H1 (cell line): ENCODE data around the gene DDX19B. TPM values are rescaled to one million over a fixed set of nuclear protein-coding genes. Genes with fewer than 3 reads are reported as not detected.
A peak's percentile ranks its signal among the peaks of the same experiment; 100 is the strongest.

Source experiments
- CTCF ChIA-PET: fragments of 300-600 bp; sonication (Branson Sonifier 250); formaldehyde crosslinking; loops from one replicate; lab custom pipeline; 2021; ENCODE audit not compliant: partially characterized antibody; lab: Charles Lee
- POLR2A ChIA-PET: fragments of 300-600 bp; sonication (Branson Sonifier 250); formaldehyde crosslinking; loops from one replicate; lab custom pipeline; 2021; ENCODE audit warnings: inconsistent platforms; ENCODE audit not compliant: partially characterized antibody; lab: Charles Lee
- DNase-seq, 2 experiments: peaks; one replicate each; pipeline versions ENCODE4 v3.0.0 to v3.0.0-alpha.2; 2010 to 2022; ENCODE audit warnings: low spot score in 2 of 2, low read depth in 1 of 2, mixed read lengths in 1 of 2
- FAIRE-seq: peaks from 2 replicates; lab custom pipeline; 2011; peaks lifted over from hg19 to GRCh38; lab: Jason Lieb, UNC
- H2AFZ ChIP-seq: 2 replicates; pipeline ENCODE4 v1.8.1; 2012; ENCODE audit warnings: low read length, inconsistent platforms
- H2AK5ac ChIP-seq: 2 replicates; pipeline ENCODE4 v1.6.1; 2013; ENCODE audit warnings: low read depth, low read length
- H2BK120ac ChIP-seq: replicated peaks from 2 replicates; pipeline ENCODE3; 2013; ENCODE audit warnings: low read depth, low read length, inconsistent platforms
- H2BK12ac ChIP-seq: 2 replicates; pipeline ENCODE4 v1.6.1; 2013; ENCODE audit warnings: low read depth, low read length
- H2BK15ac ChIP-seq: 2 replicates; pipeline ENCODE4 v1.6.1; 2013; ENCODE audit warnings: low read length
- H2BK20ac ChIP-seq: 2 replicates; pipeline ENCODE4 v1.6.1; 2013; ENCODE audit warnings: low read length
- H2BK5ac ChIP-seq: 2 replicates; pipeline ENCODE4 v1.6.1; 2013; ENCODE audit warnings: low read depth, low read length
- H3K14ac ChIP-seq: 2 replicates; pipeline ENCODE4 v1.6.1; 2013; ENCODE audit warnings: inconsistent platforms; ENCODE audit not compliant: insufficient read length
- H3K18ac ChIP-seq: 2 replicates; pipeline ENCODE4 v1.6.1; 2013; ENCODE audit warnings: low read length; ENCODE audit errors: extremely low read depth
- H3K23ac ChIP-seq: 2 replicates; pipeline ENCODE4 v1.6.1; 2013; ENCODE audit warnings: inconsistent platforms; ENCODE audit not compliant: insufficient read length
- H3K23me2 ChIP-seq: 2 replicates; pipeline ENCODE4 v1.6.1; 2013; ENCODE audit warnings: low read depth, low read length
- H3K27ac ChIP-seq: 2 replicates; pipeline ENCODE4 v1.6.1; 2011; ENCODE audit warnings: low read depth, low read length, inconsistent platforms
- H3K27me3 ChIP-seq, 4 experiments: replicated peaks in 1 of 4; 1 replicate in 1 of 4; 2 replicates in 3 of 4; pipeline versions ENCODE4 v1.6.1 to v1.8.1; 2011 to 2013; ENCODE audit warnings: low read length in 3 of 4, mild to moderate bottlenecking in 3 of 4, inconsistent platforms in 2 of 4, mixed read lengths in 2 of 4, moderate library complexity in 1 of 4; ENCODE audit not compliant: control insufficient read depth in 3 of 4, insufficient read depth in 3 of 4; ENCODE audit errors: extremely low read depth in 1 of 4
- H3K36me3 ChIP-seq, 4 experiments: 2 replicates each; pipeline versions ENCODE4 v1.6.1 to v1.8.1; 2011 to 2013; ENCODE audit warnings: mild to moderate bottlenecking in 4 of 4, low read length in 3 of 4, moderate library complexity in 2 of 4, control low read depth in 1 of 4, inconsistent platforms in 1 of 4; ENCODE audit not compliant: insufficient read depth in 4 of 4, control insufficient read depth in 2 of 4
- H3K4ac ChIP-seq: replicated peaks from 2 replicates; pipeline ENCODE3; 2013; ENCODE audit warnings: low read length, low read depth, mixed read lengths, inconsistent platforms; ENCODE audit not compliant: insufficient read length
- H3K4me1 ChIP-seq, 4 experiments: replicated peaks in 1 of 4; 1 replicate in 1 of 4; 2 replicates in 3 of 4; pipeline versions ENCODE4 v1.6.1 to v1.8.1; 2011 to 2013; ENCODE audit warnings: low read length in 3 of 4, inconsistent platforms in 2 of 4, mixed read lengths in 1 of 4; ENCODE audit not compliant: insufficient read depth in 4 of 4, control insufficient read depth in 3 of 4
- H3K4me2 ChIP-seq, 2 experiments: 2 replicates each; pipeline versions ENCODE4 v1.6.1 to v1.8.1; 2011 to 2013; ENCODE audit warnings: low read depth in 2 of 2, low read length in 2 of 2, control low read depth in 1 of 2, inconsistent platforms in 1 of 2, mild to moderate bottlenecking in 1 of 2; ENCODE audit not compliant: insufficient read depth in 1 of 2
- H3K4me3 ChIP-seq, 4 experiments: fragments of 200-600, 300-600 bp in 1 of 4; sonication (generic), shearing (Covaris generic), sonication (Bioruptor Twin) in 1 of 4; 2 replicates each; pipeline versions ENCODE4 v1.5.1 to v1.8.1; 2011 to 2016; ENCODE audit warnings: low read length in 4 of 4, low read depth in 3 of 4, control low read depth in 2 of 4, inconsistent platforms in 2 of 4, mild to moderate bottlenecking in 2 of 4, mixed read lengths in 1 of 4, moderate library complexity in 1 of 4; ENCODE audit not compliant: insufficient read depth in 2 of 4; ENCODE audit errors: extremely low read depth in 1 of 4
- H3K56ac ChIP-seq: replicated peaks from 2 replicates; pipeline ENCODE3; 2013; ENCODE audit warnings: low read depth, mild to moderate bottlenecking, mixed read lengths, low read length, inconsistent platforms; ENCODE audit not compliant: insufficient read length
- H3K79me1 ChIP-seq: 2 replicates; pipeline ENCODE4 v1.6.1; 2013; ENCODE audit warnings: low read depth, low read length, control low read depth
- H3K79me2 ChIP-seq, 2 experiments: 2 replicates each; pipeline versions ENCODE4 v1.6.1 to v1.8.1; 2012 to 2013; ENCODE audit warnings: low read length in 2 of 2, mild to moderate bottlenecking in 2 of 2, inconsistent platforms in 1 of 2; ENCODE audit not compliant: insufficient read depth in 2 of 2, control insufficient read depth in 1 of 2
- H3K9ac ChIP-seq, 4 experiments: replicated peaks in 1 of 4; 1 replicate in 1 of 4; 2 replicates in 3 of 4; pipeline versions ENCODE4 v1.6.1 to v1.8.1; 2011 to 2013; ENCODE audit warnings: low read depth in 3 of 4, low read length in 3 of 4, control low read depth in 2 of 4, mild to moderate bottlenecking in 2 of 4, moderate library complexity in 2 of 4, inconsistent platforms in 1 of 4; ENCODE audit errors: extremely low read depth in 1 of 4
- H3K9me3 ChIP-seq, 2 experiments: 2 replicates each; pipeline versions ENCODE4 v1.6.1 to v1.8.1; 2012 to 2013; ENCODE audit warnings: mild to moderate bottlenecking in 2 of 2, moderate library complexity in 2 of 2, control low read depth in 1 of 2, inconsistent platforms in 1 of 2, low read depth in 1 of 2, low read length in 1 of 2, mixed read lengths in 1 of 2; ENCODE audit not compliant: insufficient read depth in 2 of 2
- H4K20me1 ChIP-seq, 2 experiments: replicated peaks in 1 of 2; 2 replicates each; pipeline versions ENCODE3 to v1.8.1; 2011 to 2013; ENCODE audit warnings: inconsistent platforms in 2 of 2, low read length in 2 of 2, mild to moderate bottlenecking in 1 of 2; ENCODE audit not compliant: insufficient read depth in 2 of 2, control insufficient read depth in 1 of 2
- H4K5ac ChIP-seq: 2 replicates; pipeline ENCODE4 v1.6.1; 2013; ENCODE audit warnings: low read length, low read depth, mixed read lengths, inconsistent platforms; ENCODE audit not compliant: insufficient read length
- H4K8ac ChIP-seq: 2 replicates; pipeline ENCODE4 v1.8.0; 2013; ENCODE audit warnings: mild to moderate bottlenecking, moderate library complexity, low read length, inconsistent platforms; ENCODE audit not compliant: insufficient read depth; ENCODE audit errors: extremely low read depth
- H4K91ac ChIP-seq: replicated peaks from 2 replicates; pipeline ENCODE3; 2013; ENCODE audit warnings: low read length, mixed read lengths, inconsistent platforms; ENCODE audit not compliant: insufficient read length
- CREB1 ChIP-seq: IDR thresholded peaks from 2 replicates; pipeline ENCODE4 v1.6.1; 2012; ENCODE audit warnings: inconsistent platforms
- JUN ChIP-seq: IDR thresholded peaks from 2 replicates; pipeline ENCODE4 v1.6.1; 2011; ENCODE audit warnings: low read depth, mild to moderate bottlenecking, improper control_type of control experiment, low read length
- NANOG ChIP-seq: IDR thresholded peaks from 2 replicates; pipeline ENCODE4 v1.6.1; 2011; ENCODE audit warnings: low read length, low read depth, mild to moderate bottlenecking, inconsistent platforms; ENCODE audit not compliant: insufficient read depth, poor library complexity, severe bottlenecking
- POLR2A ChIP-seq, 2 experiments: IDR thresholded peaks; 1 replicate in 1 of 2; 2 replicates in 1 of 2; pipeline ENCODE4 v1.6.1; 2011; ENCODE audit warnings: low read depth in 2 of 2, low read length in 2 of 2, mild to moderate bottlenecking in 2 of 2; ENCODE audit errors: control extremely low read depth in 1 of 2
- POLR2AphosphoS5 ChIP-seq: IDR thresholded peaks from 2 replicates; pipeline ENCODE4 v1.6.1; 2011; ENCODE audit warnings: low read depth, low read length
- POU5F1 ChIP-seq: IDR thresholded peaks from 2 replicates; pipeline ENCODE4 v1.6.1; 2011; ENCODE audit warnings: low read depth, mild to moderate bottlenecking, low read length, moderate library complexity
- RNF2 ChIP-seq: fragments of 200-900, 300-1000 bp; sonication (generic); IDR thresholded peaks from 2 replicates; pipeline ENCODE4 v1.7.1; 2016; ENCODE audit warnings: borderline replicate concordance, low read depth, mild to moderate bottlenecking, antibody characterized with exemption, low read length; ENCODE audit not compliant: poor library complexity, severe bottlenecking; ENCODE audit errors: missing control alignments
- SAP30 ChIP-seq: fragments of 300-600 bp; sonication (generic); IDR thresholded peaks from 2 replicates; pipeline ENCODE4 v1.7.1; 2012; ENCODE audit warnings: low read length, moderate library complexity, mild to moderate bottlenecking, inconsistent platforms; ENCODE audit not compliant: insufficient read depth, insufficient replicate concordance
- SIRT6 ChIP-seq: IDR thresholded peaks from one replicate; pipeline ENCODE4 v1.7.1; 2012; ENCODE audit warnings: low read length, inconsistent platforms
- SUZ12 ChIP-seq: fragments of 200-600 bp; sonication (generic); IDR thresholded peaks from 2 replicates; pipeline ENCODE4 v1.6.1; 2012; ENCODE audit warnings: mild to moderate bottlenecking, inconsistent platforms, low read length, moderate library complexity, mixed read lengths
- WGBS, 2 experiments: shearing (Covaris generic) in 1 of 2; methylation state at CpG; one replicate each; pipeline versions ENCODE4 v1.1.6 to v1.1.7; 2013 to 2015; ENCODE audit warnings: low lambda C conversion rate in 2 of 2, mixed read lengths in 2 of 2, inconsistent platforms in 1 of 2, low coverage in 1 of 2, missing lambda C conversion rate in 1 of 2; ENCODE audit not compliant: insufficient replicate concordance in 2 of 2, insufficient coverage in 1 of 2, insufficient read length in 1 of 2; ENCODE audit errors: extremely low coverage in 1 of 2, missing lambda C conversion rate in 1 of 2; 5-methylcytosine and 5-hydroxymethylcytosine counted together
- polyA plus RNA-seq, 7 experiments: library from polyadenylated mRNA; depleted of rRNA in 3 of 7; stranded (reverse) in 5 of 7; unstranded in 2 of 7; fragments of >200 nt in 5 of 7; fragments of 200-250 nt in 2 of 7; gene quantifications; 1 replicate in 5 of 7; 2 replicates in 1 of 7; 4 replicates in 1 of 7; pipeline versions ENCODE4 v1.2.1 to v1.2.3, GENCODE V29; 2011 to 2013; ENCODE audit warnings: missing spikeins in 2 of 7, mixed read lengths in 2 of 7
- total RNA-seq: library from RNA; stranded (reverse); fragmentation: NEBNext Ultra II Directional; extraction: Animal tissue kit (Norgen Biotek cat#: 25700); gene quantifications from 2 replicates; pipeline ENCODE4 v1.2.1, GENCODE V29; 2021
- TF ChIP-seq, protein P1 (sequence below): IDR thresholded peaks from 2 replicates; pipeline ENCODE4 v1.6.1; 2012; ENCODE audit warnings: inconsistent platforms

DDX19B gene
- total and polyA plus RNA-seq, 2 of the 8 experiments (the other 6 are each of a cell fraction or from before 2014, with no cell fraction given) = 40.5 to 42.7 TPM

DNA sequence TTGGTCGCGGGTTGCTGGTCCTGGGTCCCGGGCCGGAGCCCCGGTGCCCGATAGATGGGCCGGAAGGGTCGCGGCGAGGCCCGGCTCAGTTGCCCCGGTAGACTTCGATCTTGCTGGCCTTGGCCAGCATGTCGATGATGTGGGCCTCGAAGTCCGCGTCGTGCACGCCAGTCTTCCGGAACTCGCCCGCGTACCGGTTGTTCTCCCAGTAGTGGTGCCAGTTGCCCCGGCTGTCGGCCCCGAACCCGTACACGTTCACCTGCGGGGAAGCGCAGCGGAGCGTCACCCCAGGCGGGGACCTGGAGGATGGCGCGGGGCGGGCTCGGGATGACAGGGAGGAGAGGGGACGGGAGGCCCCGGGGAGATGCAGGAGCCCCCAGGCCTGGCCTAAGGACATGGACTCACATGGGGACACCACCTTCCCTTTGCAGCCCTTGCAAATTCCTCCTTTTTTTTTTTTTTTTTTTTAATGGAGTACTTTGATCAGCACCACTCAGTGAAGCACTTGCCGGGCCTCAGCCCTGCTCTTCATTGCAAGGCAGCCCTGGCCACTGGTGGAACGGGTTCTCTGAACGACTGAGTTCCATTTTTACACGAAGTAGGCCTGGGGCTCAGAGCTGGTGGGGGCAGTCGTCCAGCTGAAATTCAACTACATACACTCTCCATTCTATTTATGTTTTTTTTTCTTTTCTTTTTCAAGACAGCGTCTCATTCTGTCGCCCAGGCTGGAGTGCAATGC is 82.8 kb downstream of the DDX19B start:
- CTCF ChIA-PET = interaction anchor here (0.9 to 13.5 kb wide), 8 partner anchors 9 to 144 kb away, joined by 3 to 117 read pairs (median 4); partner anchors contain the start of genes COG4 and FCSK
- TF ChIP-seq RNF2 = no peak
- no peak for TF ChIP-seq JUN
- TF ChIP-seq SUZ12 = no peak
- TF ChIP-seq SAP30 = peak; percentile 69
- TF ChIP-seq NANOG = peak; percentile 43
- TF ChIP-seq POLR2AphosphoS5 = no peak; the same call in none of the 2 replicates
- TF ChIP-seq POLR2A (IDR thresholded peaks at IDR 0.05; ENCODE audit: control extremely low read depth in 1 of 2, low read depth in 2 of 2, low read length in 2 of 2) = peak in 1 of 2 experiments; percentile 13; a peak in 2 of 3 replicates
- no peak; the same call in 1 of the 2 replicates for TF ChIP-seq CREB1
- TF ChIP-seq, protein P1, sequence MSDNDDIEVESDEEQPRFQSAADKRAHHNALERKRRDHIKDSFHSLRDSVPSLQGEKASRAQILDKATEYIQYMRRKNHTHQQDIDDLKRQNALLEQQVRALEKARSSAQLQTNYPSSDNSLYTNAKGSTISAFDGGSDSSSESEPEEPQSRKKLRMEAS = 0 out of 2 replicates have a peak, but pooled peaks have one; percentile 5
- no peak for TF ChIP-seq SIRT6
- TF ChIP-seq POU5F1 = no peak

More for the DNA sequence above, 82.8 kb downstream of the DDX19B start:
- H4K5ac ChIP-seq = peak overlapping the region; percentile 87
- H4K8ac ChIP-seq = peak overlapping the region; percentile 91
- peaks cover 0 to 13% of the 10 kb centered on the region in 2 experiments; a peak in 2 of 4 replicates for H3K79me2 ChIP-seq
- peak overlapping the region; percentile 90 for H3K18ac ChIP-seq
- H3K4me3 ChIP-seq = peak overlapping the region; percentile 48 to 94 (median 86)
- peak overlapping the region; percentile 86 for H4K91ac ChIP-seq
- no peak overlapping the region for H2AK5ac ChIP-seq
- no peaks in the 10 kb centered on the region for H4K20me1 ChIP-seq
- H3K14ac ChIP-seq = no peak overlapping the region
- H3K23ac ChIP-seq = no peak overlapping the region
- FAIRE-seq (no peak), DNase-seq (no peak)
- no peaks in the 10 kb centered on the region for H3K9me3 ChIP-seq
- no peaks in the 10 kb centered on the region for H3K27me3 ChIP-seq
- H3K4me1 ChIP-seq = peaks cover 0 to 3% (median 0%) of the 10 kb centered on the region in 4 experiments; a peak in 2 of 7 replicates
- H2AFZ ChIP-seq = peak overlapping the region; percentile 31; the same call in 1 of the 2 replicates
- H2BK15ac ChIP-seq = no peak overlapping the region
- H3K4ac ChIP-seq = no peak overlapping the region
- POLR2A ChIA-PET = interaction anchor here (0.6 to 5.1 kb wide), 43 partner anchors 8 to 286 kb away, joined by 3 to 37 read pairs (median 7); partner anchors contain the start of genes AARS1, COG4, DDX19A and DDX19B
- H3K27ac ChIP-seq = peak overlapping the region; percentile 25; the same call in 1 of the 2 replicates
- H2BK5ac ChIP-seq = peak overlapping the region; percentile 93; the same call in 1 of the 2 replicates
- H3K36me3 ChIP-seq = peaks cover 0 to 10% (median 3%) of the 10 kb centered on the region in 4 experiments; a peak in 7 of 8 replicates
- peak overlapping the region; percentile 15 to 65 (median 56); a peak in 6 of 7 replicates for H3K9ac ChIP-seq
- H2BK12ac ChIP-seq = no peak overlapping the region
- H2BK20ac ChIP-seq = no peak overlapping the region
- no peaks in the 10 kb centered on the region for H3K79me1 ChIP-seq
- peaks cover 12% of the 10 kb centered on the region; the same call in 1 of the 2 replicates for H3K23me2 ChIP-seq
- H3K56ac ChIP-seq = peak overlapping the region; percentile 87
- H2BK120ac ChIP-seq = no peak overlapping the region
- peak overlapping the region; percentile 79 to 94 for H3K4me2 ChIP-seq
- WGBS, 2 experiments = 14% methylated on average over 45 of the region's 47 CpGs; no CpG with 5 or more reads in 1 of the 2 experiments
